GM12878 (cell line): ENCODE results near the gene FAM117B. TPM values are rescaled to one million over a fixed set of nuclear protein-coding genes. Genes with fewer than 3 reads are reported as not detected.

Source experiments
- ATAC-seq: fragments of 200-7000 bp; cut with Tn5 transposase; 3 replicates; pipeline ENCODE4 v1.9.1; 2020; ENCODE audit warnings: mild to moderate bottlenecking, moderate library complexity
- BruUV-seq: library from RNA; stranded (reverse); fragments of 400-500 nt; replicated peaks from 2 replicates; lab custom pipeline; 2021; lab: Mats Ljungman, UMichigan
- CTCF ChIA-PET: fragments of 300-600 bp; sonication (Branson Sonifier 250); formaldehyde crosslinking; extraction: SDS; loops from one replicate; lab custom pipeline; 2021; ENCODE audit warnings: inconsistent platforms; lab: Yijun Ruan, JAX
- POLR2A ChIA-PET: fragments of 350-600 bp; formaldehyde crosslinking; extraction: SDS; loops from one replicate; lab custom pipeline; 2021; ENCODE audit warnings: inconsistent platforms; lab: Charles Lee
- RAD21 ChIA-PET: fragments of 300-600 bp; sonication (Branson Sonifier 250); formaldehyde crosslinking; loops from one replicate; lab custom pipeline; 2023; ENCODE audit warnings: antibody characterized with exemption; ENCODE audit not compliant: unreplicated experiment; lab: Charles Lee
- SMC1A ChIA-PET: fragments of 300-600 bp; sonication (Branson Sonifier 250); formaldehyde crosslinking; loops from one replicate; lab custom pipeline; 2023; ENCODE audit not compliant: unreplicated experiment, uncharacterized antibody; lab: Charles Lee
- DNase-seq: peaks from one replicate; pipeline ENCODE4 v3.0.0-alpha.2; 2011; ENCODE audit warnings: low read depth, low spot score
- FAIRE-seq: peaks from 3 replicates; lab custom pipeline; 2011; peaks lifted over from hg19 to GRCh38; lab: Jason Lieb, UNC
- H2AFZ ChIP-seq: 2 replicates; pipeline ENCODE4 v1.6.0; 2011; ENCODE audit warnings: low read depth, low read length, control low read depth; ENCODE audit not compliant: control insufficient read depth
- H3K27ac ChIP-seq: 2 replicates; pipeline ENCODE4 v1.5.1; 2011; ENCODE audit warnings: control low read depth; ENCODE audit not compliant: control insufficient read depth, insufficient read depth
- H3K27me3 ChIP-seq, 2 experiments: replicated peaks in 1 of 2; 2 replicates each; pipeline versions ENCODE4 v1.6.0 to v1.6.1; 2011; ENCODE audit warnings: low read length in 1 of 2; ENCODE audit not compliant: control insufficient read depth in 2 of 2, insufficient read depth in 2 of 2
- H3K36me3 ChIP-seq, 2 experiments: 2 replicates each; pipeline ENCODE4 v1.5.1; 2011; ENCODE audit warnings: low read length in 1 of 2; ENCODE audit not compliant: control insufficient read depth in 2 of 2, insufficient read depth in 2 of 2
- H3K4me1 ChIP-seq: 2 replicates; pipeline ENCODE4 v1.6.1; 2011; ENCODE audit warnings: mild to moderate bottlenecking, low read length, moderate library complexity, mixed read lengths; ENCODE audit not compliant: control insufficient read depth, insufficient read depth
- H3K4me2 ChIP-seq: 2 replicates; pipeline ENCODE4 v1.6.0; 2011; ENCODE audit warnings: control low read depth; ENCODE audit not compliant: control insufficient read depth, insufficient read depth
- H3K4me3 ChIP-seq: fragments of 200-600 bp; sonication (generic); 2 replicates; pipeline ENCODE4 v1.5.1; 2016
- H3K79me2 ChIP-seq: 2 replicates; pipeline ENCODE4 v1.6.0; 2011; ENCODE audit warnings: low read length; ENCODE audit not compliant: control insufficient read depth, insufficient read depth
- H3K9ac ChIP-seq: 2 replicates; pipeline ENCODE4 v1.8.0; 2011; ENCODE audit warnings: low read length, control low read depth, mixed read lengths; ENCODE audit not compliant: control insufficient read depth, insufficient read depth
- H3K9me3 ChIP-seq: replicated peaks from 3 replicates; pipeline ENCODE4 v1.5.1; 2011; ENCODE audit warnings: mild to moderate bottlenecking, low read length; ENCODE audit not compliant: control insufficient read depth, insufficient read depth
- H4K20me1 ChIP-seq: 2 replicates; pipeline ENCODE4 v1.6.0; 2011; ENCODE audit not compliant: control insufficient read depth, insufficient read depth
- BACH1 ChIP-seq: fragments of 450-650 bp; IDR thresholded peaks from 2 replicates; pipeline ENCODE4 v1.6.1; 2017; ENCODE audit warnings: mild to moderate bottlenecking, borderline replicate concordance
- CBX5 ChIP-seq: sonication (generic); IDR thresholded peaks from 2 replicates; pipeline ENCODE4 v1.6.1; 2016; ENCODE audit warnings: low read depth, moderate library complexity, mild to moderate bottlenecking, inconsistent platforms
- CHD2 ChIP-seq: IDR thresholded peaks from 2 replicates; pipeline ENCODE4 v1.6.1; 2011; ENCODE audit warnings: low read depth, low read length, improper control_type of control experiment, borderline replicate concordance
- EGR1 ChIP-seq, 2 experiments: IDR thresholded peaks; 1 replicate in 1 of 2; 2 replicates in 1 of 2; pipeline ENCODE4 v1.6.1; 2011 to 2012; ENCODE audit warnings: low read depth in 2 of 2, low read length in 2 of 2, borderline replicate concordance in 1 of 2, mild to moderate bottlenecking in 1 of 2, moderate library complexity in 1 of 2
- GATAD2B ChIP-seq: fragments of 450-650 bp; conservative IDR thresholded peaks from 2 replicates; pipeline ENCODE4 v1.6.1; 2017; ENCODE audit warnings: low read depth, mild to moderate bottlenecking, moderate library complexity
- HSF1 ChIP-seq: fragments of 150-350 bp; IDR thresholded peaks from 2 replicates; pipeline ENCODE4 v1.6.1; 2014; ENCODE audit warnings: mild to moderate bottlenecking, low read depth, low read length
- MYC ChIP-seq: IDR thresholded peaks from 2 replicates; pipeline ENCODE4 v1.6.1; 2011; ENCODE audit warnings: mild to moderate bottlenecking, low read length, moderate library complexity, inconsistent platforms; ENCODE audit not compliant: insufficient read depth, insufficient replicate concordance, insufficient read length, severe bottlenecking
- NR2C1 ChIP-seq: fragments of 450-650 bp; IDR thresholded peaks from 2 replicates; pipeline ENCODE4 v1.6.1; 2017; ENCODE audit warnings: antibody characterized with exemption, mild to moderate bottlenecking, moderate library complexity
- PAX8 ChIP-seq: fragments of 450-650 bp; IDR thresholded peaks from 2 replicates; pipeline ENCODE4 v1.6.1; 2017; ENCODE audit warnings: mild to moderate bottlenecking, moderate library complexity
- SP1 ChIP-seq: IDR thresholded peaks from one replicate; pipeline ENCODE4 v1.6.1; 2011; ENCODE audit warnings: low read depth, low read length
- STAT1 ChIP-seq: fragments of 450-650 bp; conservative IDR thresholded peaks from 2 replicates; pipeline ENCODE4 v1.6.1; 2014; ENCODE audit warnings: antibody characterized with exemption, mild to moderate bottlenecking
- ZNF274 ChIP-seq: IDR thresholded peaks from one replicate; pipeline ENCODE4 v1.8.0; 2011; ENCODE audit not compliant: insufficient read length, insufficient read depth
- ZZZ3 ChIP-seq: IDR thresholded peaks from 2 replicates; pipeline ENCODE4 v1.6.1; 2011; ENCODE audit warnings: low read depth; ENCODE audit not compliant: control insufficient read depth, insufficient read length
- WGBS: methylation state at CpG from one replicate; pipeline ENCODE4 v1.1.6; 2016; ENCODE audit warnings: low lambda C conversion rate; ENCODE audit not compliant: insufficient replicate concordance, insufficient coverage; ENCODE audit errors: missing lambda C conversion rate; 5-methylcytosine and 5-hydroxymethylcytosine counted together
- in situ Hi-C: fragments of 300-500 bp; cut with MboI; formaldehyde crosslinking; loops from 9 replicates; pipeline ENCODE4 v1.14.3; 2018; ENCODE audit warnings: mixed read lengths
- intact Hi-C: fragments of 100-400 bp; cut with micrococcal nuclease; formaldehyde crosslinking; loops from one replicate; pipeline ENCODE4 v1.14.2; 2022; ENCODE audit not compliant: unreplicated experiment
- polyA plus RNA-seq, 11 experiments: library from polyadenylated mRNA; depleted of rRNA in 4 of 11; unstranded in 6 of 11; stranded (reverse) in 5 of 11; fragments of >200 nt; fragmentation: Nextera tagmentation in 4 of 11; fragmentation: Illumina TruSeq in 1 of 11; extraction: Ambion mirVana in 4 of 11; extraction: Trizol in 1 of 11; gene quantifications; 1 replicate in 1 of 11; 2 replicates in 10 of 11; pipeline versions ENCODE4 v1.2.1 to v1.2.3, GENCODE V29; 2011 to 2016; ENCODE audit warnings: inconsistent platforms in 2 of 11, missing spikeins in 2 of 11, low read depth in 1 of 11
- total RNA-seq, 4 experiments: library from RNA; depleted of rRNA in 3 of 4; stranded (reverse); fragments of >200 nt in 3 of 4; fragmentation: Illumina TruSeq in 1 of 4; extraction: Trizol in 1 of 4; gene quantifications; 2 replicates each; pipeline versions ENCODE4 v1.2.1 to v1.2.3, GENCODE V29; 2013 to 2021
- TF ChIP-seq, protein P1 (sequence below): IDR thresholded peaks from 2 replicates; pipeline ENCODE4 v1.6.1; 2011; ENCODE audit warnings: low read depth, mild to moderate bottlenecking, low read length, moderate library complexity, borderline replicate concordance; ENCODE audit errors: extremely low read depth

FAM117B gene
- total and polyA plus RNA-seq, 10 of the 15 experiments (the other 5 are each of a cell fraction or from before 2014, with no cell fraction given): 1.6 to 7.6 (median 4.2) TPM

DNA sequence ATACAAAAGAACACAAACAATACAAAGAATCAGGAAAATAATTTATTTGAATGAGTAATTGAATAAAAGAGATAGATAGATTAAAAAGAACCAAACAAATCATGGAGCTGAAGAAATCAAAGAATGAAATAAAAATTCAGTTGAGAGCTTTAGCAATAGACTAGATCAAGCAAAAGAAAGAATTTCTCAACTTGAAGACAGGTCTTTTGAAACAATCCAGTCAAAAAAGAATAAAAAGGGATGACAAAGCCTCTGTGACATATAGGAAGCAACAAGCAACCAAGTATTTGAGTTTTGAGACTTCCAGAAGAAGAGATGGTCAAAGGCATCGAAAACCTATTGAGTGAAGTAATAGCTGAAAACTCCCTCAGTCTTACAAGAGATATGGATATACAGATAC lies 108.8 kb downstream of the FAM117B start:
- peaks cover 0 to 3% of the 10 kb centered on the region in 2 experiments; a peak in 2 of 4 replicates for H3K36me3 ChIP-seq

GRCh38 chr2:202749477-202749876 lies 114.7 kb downstream of the FAM117B start:
- H2AFZ ChIP-seq: no peak overlapping the region
- SMC1A ChIA-PET: no interaction called here
- no peaks in the 10 kb centered on the region for H3K79me2 ChIP-seq
- peaks cover 7% of the 10 kb centered on the region for H3K4me1 ChIP-seq
- H3K9me3 ChIP-seq: no peaks in the 10 kb centered on the region; the same call in 2 of the 3 replicates
- H3K27me3 ChIP-seq: no peaks in the 10 kb centered on the region
- H3K4me3 ChIP-seq: no peak overlapping the region
- ATAC-seq (no peak), DNase-seq (no peak), FAIRE-seq (no peak)
- TF ChIP-seq ZNF274 (no peak), CBX5 (no peak), NR2C1 (no peak), MYC (no peak), EGR1 (IDR thresholded peaks at IDR 0.05; ENCODE audit: borderline replicate concordance in 1 of 2, low read depth in 2 of 2, low read length in 2 of 2) (no peak), BACH1 (no peak), STAT1 (no peak), GATAD2B (no peak), SP1 (no peak), CHD2 (no peak), PAX8 (no peak), HSF1 (no peak)
- TF ChIP-seq, protein P1, sequence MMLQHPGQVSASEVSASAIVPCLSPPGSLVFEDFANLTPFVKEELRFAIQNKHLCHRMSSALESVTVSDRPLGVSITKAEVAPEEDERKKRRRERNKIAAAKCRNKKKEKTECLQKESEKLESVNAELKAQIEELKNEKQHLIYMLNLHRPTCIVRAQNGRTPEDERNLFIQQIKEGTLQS: no peak
- no peaks in the 10 kb centered on the region for H4K20me1 ChIP-seq
- BruUV-seq: no TSS peak
- in situ Hi-C loops: no loop called here
- 97% methylated on average over 2 of the region's 2 CpGs for WGBS
- H3K36me3 ChIP-seq: no peaks in the 10 kb centered on the region
- H3K27ac ChIP-seq: no peak overlapping the region
- POLR2A ChIA-PET: no interaction called here
- intact Hi-C loops: no loop called here
- RAD21 ChIA-PET: interaction anchor here (0.8 kb wide), 1 partner anchor 161 kb away, joined by 3 read pairs; no protein-coding TSS in a partner anchor
- CTCF ChIA-PET: no interaction called here
- H3K9ac ChIP-seq: no peak overlapping the region
- H3K4me2 ChIP-seq: no peak overlapping the region

More for the DNA sequence above, 108.8 kb downstream of the FAM117B start:
- no peak for ATAC-seq
- ChIA-PET SMC1A (interaction anchor here (1.2 to 1.4 kb wide), 2 partner anchors 9 to 43 kb away, joined by 3 to 5 read pairs; no protein-coding TSS in a partner anchor), POLR2A (no interaction called here), CTCF (no interaction called here), RAD21 (no interaction called here)
- in situ Hi-C loops: no loop called here
- H3K4me2 ChIP-seq: no peak overlapping the region
- no peak for DNase-seq
- no TSS peak for BruUV-seq
- 92% methylated on average over 1 of the region's 1 CpG for WGBS
- no peak overlapping the region for H2AFZ ChIP-seq
- no peak overlapping the region for H3K4me3 ChIP-seq
- intact Hi-C loops: no loop called here
- H3K9ac ChIP-seq: no peak overlapping the region
- TF ChIP-seq ZZZ3: no peak
- TF ChIP-seq CBX5: 0 out of 2 replicates have a peak, but pooled peaks have one; percentile 37
- peaks cover 8% of the 10 kb centered on the region; the same call in 2 of the 3 replicates for H3K9me3 ChIP-seq
- FAIRE-seq: no peak
- H4K20me1 ChIP-seq: no peaks in the 10 kb centered on the region
- no peaks in the 10 kb centered on the region for H3K79me2 ChIP-seq
- no peaks in the 10 kb centered on the region for H3K27me3 ChIP-seq
- no peaks in the 10 kb centered on the region for H3K4me1 ChIP-seq
- H3K27ac ChIP-seq: no peak overlapping the region
